KOPT-K1 (cell line): ENCODE results near the gene EDNRA.

Experiments
- H3K27ac ChIP-seq: fragments of 200-600 bp; sonication (generic); 2 replicates; pipeline ENCODE4 v1.5.1; 2016; ENCODE audit warnings: antibody characterized with exemption, mild to moderate bottlenecking, low read depth, low read length; ENCODE audit not compliant: poor library complexity, severe bottlenecking
- H3K36me3 ChIP-seq: fragments of 200-600 bp; sonication (generic); 2 replicates; pipeline ENCODE4 v1.5.1; 2017; ENCODE audit warnings: antibody characterized with exemption, mild to moderate bottlenecking, low read length, moderate library complexity; ENCODE audit not compliant: insufficient read depth
- H3K9me3 ChIP-seq: fragments of 200-600 bp; sonication (generic); 2 replicates; pipeline ENCODE4 v1.5.1; 2017; ENCODE audit warnings: antibody characterized with exemption, low read length, mild to moderate bottlenecking; ENCODE audit not compliant: insufficient read depth, poor library complexity, severe bottlenecking

The EDNRA gene

GRCh38 chr4:147543034-147543433 is 62.1 kb downstream of the EDNRA start:
- Histone ChIP-seq H3K36me3 (no peaks in the 10 kb centered on the region), H3K9me3 (no peaks in the 10 kb centered on the region), H3K27ac (no peak overlapping the region)

DNA sequence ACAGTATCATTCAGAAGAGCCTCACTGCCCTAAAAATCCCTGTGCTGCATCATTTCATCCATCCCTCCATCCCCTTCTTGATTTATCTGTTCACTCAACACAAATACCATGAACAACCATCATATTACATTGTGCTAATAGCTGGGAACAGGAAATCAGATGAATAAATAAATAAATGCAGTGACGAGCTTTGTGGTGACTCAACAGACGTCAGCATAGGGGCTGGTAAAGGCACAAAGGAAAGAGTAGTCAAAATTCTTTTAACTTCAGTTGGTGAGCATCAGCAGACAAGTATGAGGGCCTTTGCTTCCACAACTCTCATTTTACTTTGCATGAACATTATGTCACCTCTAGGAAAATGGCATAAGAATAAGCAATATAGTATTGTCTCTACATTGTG is 65.5 kb downstream of the EDNRA start:
- H3K36me3 ChIP-seq = no peaks in the 10 kb centered on the region
- peaks cover 2% of the 10 kb centered on the region for H3K9me3 ChIP-seq
- no peak overlapping the region for H3K27ac ChIP-seq

DNA sequence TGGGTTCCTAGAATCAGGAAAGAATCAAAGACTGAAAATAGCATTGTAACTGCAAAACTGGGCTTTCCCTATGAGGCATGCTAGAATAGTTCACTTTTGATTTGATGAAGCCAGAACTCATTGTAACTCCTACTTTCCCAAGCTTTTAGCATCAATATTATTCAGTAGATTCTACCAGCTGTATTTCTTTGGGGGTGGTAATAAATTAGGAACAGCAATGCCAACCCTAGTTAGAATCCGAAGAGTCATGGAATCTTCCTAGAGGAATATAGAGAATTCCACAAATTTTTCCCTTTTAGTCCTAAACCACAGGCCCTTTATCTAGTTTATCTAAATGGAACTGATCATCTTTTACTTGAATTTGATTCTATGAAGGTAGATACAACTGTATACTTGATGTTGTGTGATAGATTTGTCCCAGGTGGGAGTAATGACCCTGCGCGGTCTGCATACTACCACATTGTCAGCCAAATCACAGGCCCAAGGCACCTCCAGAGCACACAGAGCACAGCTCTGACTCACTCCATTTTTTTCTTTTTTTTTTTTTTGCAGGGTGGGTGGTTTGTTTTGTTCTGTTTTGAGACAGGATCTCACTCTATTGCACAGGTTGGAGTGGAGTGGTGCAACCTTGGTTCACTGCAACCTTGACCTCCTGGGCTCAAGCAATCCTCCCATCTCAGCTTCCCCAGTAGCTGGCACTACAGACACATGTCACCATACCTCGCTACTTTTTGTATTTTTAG is 66.6 kb downstream of the EDNRA start:
- H3K36me3 ChIP-seq = no peaks in the 10 kb centered on the region
- H3K27ac ChIP-seq = no peak overlapping the region
- peaks cover 13% of the 10 kb centered on the region for H3K9me3 ChIP-seq

GRCh38 chr4:147548256-147548655 is 67.4 kb downstream of the EDNRA start:
- H3K36me3 ChIP-seq = no peaks in the 10 kb centered on the region
- H3K9me3 ChIP-seq = peaks cover 21% of the 10 kb centered on the region
- H3K27ac ChIP-seq = no peak overlapping the region

DNA sequence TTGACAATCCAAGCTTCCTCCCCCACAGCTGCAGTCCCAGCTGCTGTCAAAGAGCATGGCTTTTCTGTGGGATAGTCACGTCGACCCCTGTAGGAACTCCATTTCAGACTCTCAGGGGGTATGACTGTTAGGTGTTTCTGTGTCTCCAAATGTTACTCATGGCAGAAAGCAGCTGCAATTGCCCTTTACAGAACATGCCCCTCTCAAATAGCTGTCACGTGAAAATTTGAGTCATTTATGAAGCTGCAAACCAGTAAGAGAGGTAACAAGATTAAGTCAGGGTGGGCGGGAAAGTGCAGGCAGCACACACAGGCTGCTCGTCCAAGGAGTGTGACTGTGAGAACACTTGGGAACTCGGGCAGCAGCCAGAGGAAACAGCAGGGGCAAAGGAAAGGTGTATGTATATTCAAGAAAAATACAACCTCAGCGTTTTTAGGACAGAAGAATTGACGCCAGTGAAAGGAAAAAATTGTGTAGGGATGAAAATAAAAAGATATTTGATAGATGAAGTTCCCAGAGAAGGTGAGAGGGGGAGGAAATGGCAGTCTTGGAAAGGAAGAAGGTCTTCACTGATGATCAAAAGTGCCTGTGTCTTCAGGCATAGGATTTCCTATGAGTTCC is 69.8 kb downstream of the EDNRA start:
- H3K27ac ChIP-seq = peak overlapping the region; percentile 35
- H3K9me3 ChIP-seq = peaks cover 23% of the 10 kb centered on the region
- no peaks in the 10 kb centered on the region for H3K36me3 ChIP-seq

- no peaks in the 10 kb centered on the region for H3K36me3 ChIP-seq
- H3K9me3 ChIP-seq = peaks cover 8% of the 10 kb centered on the region
- no peak overlapping the region for H3K27ac ChIP-seq
Observed at GRCh38 chr4:147560625-147561024, 79.7 kb downstream of the EDNRA start.

DNA sequence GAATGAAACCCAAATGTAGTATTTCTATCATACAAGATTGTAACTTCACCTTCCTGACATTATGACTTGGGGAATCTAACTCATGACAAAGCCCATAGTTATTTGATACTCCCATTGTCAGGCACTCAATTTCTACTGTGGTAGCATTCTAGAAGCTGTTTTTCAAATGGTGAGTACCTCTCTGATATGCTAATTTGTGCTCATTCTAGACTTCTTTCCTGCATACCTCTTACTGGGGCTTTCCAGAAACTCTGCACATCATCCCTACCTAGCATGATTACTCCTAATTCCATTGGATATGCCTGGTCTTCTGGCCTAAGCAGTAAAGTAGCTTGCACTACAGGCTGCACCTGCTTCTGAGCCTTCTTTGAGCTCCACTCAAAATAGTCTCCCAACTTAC is 85.9 kb downstream of the EDNRA start:
- no peaks in the 10 kb centered on the region for H3K36me3 ChIP-seq
- peaks cover 41% of the 10 kb centered on the region for H3K9me3 ChIP-seq
- H3K27ac ChIP-seq = no peak overlapping the region

DNA sequence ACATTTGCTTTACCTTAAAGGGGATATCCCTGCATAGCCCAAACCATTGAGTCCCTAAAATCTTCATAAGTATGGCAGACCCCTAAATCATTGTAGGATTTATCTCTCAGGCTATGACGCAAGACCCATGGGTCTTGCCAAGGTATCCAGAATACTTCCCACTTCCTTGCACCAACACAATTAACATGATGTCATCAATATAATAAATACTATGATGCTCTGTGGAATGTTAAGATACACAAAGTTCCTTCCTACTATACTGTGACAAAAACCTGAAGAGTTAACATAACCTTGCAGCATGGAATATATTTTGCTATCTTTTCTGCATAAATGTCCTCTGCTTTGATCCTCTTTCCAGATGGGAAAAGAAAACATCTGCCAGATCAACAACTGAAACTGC is 86.4 kb downstream of the EDNRA start:
- Histone ChIP-seq H3K9me3 (peaks cover 41% of the 10 kb centered on the region), H3K27ac (no peak overlapping the region), H3K36me3 (no peaks in the 10 kb centered on the region)

GRCh38 chr4:147570616-147571015 is 89.7 kb downstream of the EDNRA start:
- H3K27ac ChIP-seq = no peak overlapping the region
- H3K36me3 ChIP-seq = no peaks in the 10 kb centered on the region
- H3K9me3 ChIP-seq = peaks cover 33% of the 10 kb centered on the region

DNA sequence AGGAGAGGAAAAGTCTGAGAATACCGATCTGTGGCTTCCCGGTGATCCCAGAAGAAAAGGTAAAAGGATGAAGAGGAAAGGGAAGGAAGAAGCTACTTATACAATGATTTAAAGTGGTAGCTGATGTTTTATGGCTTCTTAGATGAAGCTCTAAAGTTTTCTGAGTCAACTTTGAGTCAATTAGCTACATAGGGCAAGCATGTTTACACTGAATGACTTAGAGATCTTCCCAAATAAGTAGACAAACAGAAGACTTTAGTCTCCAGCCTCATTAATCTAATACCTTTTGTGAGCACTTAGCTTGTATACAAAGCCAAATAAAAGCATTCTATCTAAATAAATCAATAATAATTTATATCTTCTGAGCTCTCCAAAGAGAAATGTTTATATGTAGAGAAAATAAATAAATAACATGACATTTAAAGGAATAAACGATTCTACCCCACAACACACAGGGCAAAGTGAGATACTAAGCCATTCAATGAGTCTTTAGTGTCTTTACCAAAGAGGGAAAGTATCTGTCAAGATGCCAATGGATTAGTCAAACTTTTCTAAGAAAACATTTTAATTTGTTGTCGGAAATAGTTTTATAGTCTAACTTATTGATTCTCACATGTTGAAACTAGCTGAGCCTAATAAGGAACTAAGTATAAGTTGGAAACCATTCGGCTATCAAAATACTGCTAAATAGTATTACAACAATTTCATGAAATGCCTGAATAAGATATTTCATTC is 90.3 kb downstream of the EDNRA start:
- Histone ChIP-seq H3K27ac (no peak overlapping the region), H3K36me3 (no peaks in the 10 kb centered on the region), H3K9me3 (peaks cover 27% of the 10 kb centered on the region)

GRCh38 chr4:147576084-147576483 is 95.2 kb downstream of the EDNRA start:
- H3K36me3 ChIP-seq = no peaks in the 10 kb centered on the region
- H3K27ac ChIP-seq = no peak overlapping the region
- no peaks in the 10 kb centered on the region for H3K9me3 ChIP-seq

DNA sequence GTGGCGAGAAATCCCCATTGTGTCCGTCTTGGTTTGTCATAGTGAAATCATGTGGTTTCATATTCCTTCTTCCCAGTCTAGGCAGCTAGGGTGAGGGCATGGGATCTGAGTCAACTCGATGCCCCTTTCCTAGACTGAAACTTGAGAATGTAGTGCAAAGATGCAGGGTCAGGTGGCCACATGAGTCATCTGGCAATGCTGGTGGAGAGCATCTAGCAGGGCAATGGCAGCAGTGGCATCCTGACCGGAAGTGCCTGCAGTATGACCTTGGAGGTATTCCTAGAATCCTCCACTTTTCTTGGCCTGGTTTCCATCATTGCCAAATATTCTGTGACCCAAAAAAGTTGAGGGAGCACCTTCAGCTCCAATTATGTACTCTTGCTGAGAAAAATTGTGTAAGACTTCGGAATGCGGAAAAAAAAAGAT is 97.2 kb downstream of the EDNRA start:
- Histone ChIP-seq H3K9me3 (no peaks in the 10 kb centered on the region), H3K27ac (no peak overlapping the region), H3K36me3 (no peaks in the 10 kb centered on the region)

DNA sequence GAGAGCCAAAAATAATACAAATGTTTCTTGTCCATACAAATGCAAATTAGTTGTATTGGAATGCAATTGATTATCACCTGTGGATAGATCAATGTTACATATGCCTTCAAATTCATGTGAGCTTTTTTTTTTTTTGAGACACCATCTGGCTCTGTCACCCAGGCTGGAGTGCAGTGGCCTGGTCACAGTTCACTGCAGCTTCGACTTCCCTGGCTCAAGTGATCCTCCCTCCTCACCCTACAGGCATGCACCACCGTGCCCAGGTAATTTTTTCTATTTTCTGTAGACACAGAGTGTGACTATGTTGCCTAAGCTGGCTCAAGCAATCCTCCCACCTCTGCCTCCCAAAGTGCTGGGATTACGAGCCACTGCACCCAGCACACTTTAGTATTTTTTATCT is 97.7 kb downstream of the EDNRA start:
- Histone ChIP-seq H3K36me3 (no peaks in the 10 kb centered on the region), H3K9me3 (no peaks in the 10 kb centered on the region), H3K27ac (no peak overlapping the region)

DNA sequence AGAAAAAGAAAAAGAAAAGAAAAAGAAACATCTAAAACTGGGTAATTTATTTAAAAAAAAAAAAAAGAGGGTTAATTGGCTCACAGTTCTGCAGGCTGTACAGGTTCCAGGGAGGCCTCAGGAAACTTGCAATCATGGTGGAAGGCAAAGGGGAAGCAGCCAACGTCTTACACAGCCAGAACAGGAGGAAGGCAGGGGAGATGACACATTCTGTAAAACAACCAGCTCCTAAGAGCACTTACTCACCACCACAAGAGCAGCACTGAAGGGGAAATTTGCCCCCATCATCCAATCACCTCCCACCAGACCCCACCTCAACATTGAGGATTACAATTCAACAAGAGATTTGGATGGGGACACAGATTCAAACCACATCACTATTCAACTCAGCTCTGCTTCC is 99.5 kb downstream of the EDNRA start:
- Histone ChIP-seq H3K27ac (no peak overlapping the region), H3K9me3 (peaks cover 11% of the 10 kb centered on the region)

DNA sequence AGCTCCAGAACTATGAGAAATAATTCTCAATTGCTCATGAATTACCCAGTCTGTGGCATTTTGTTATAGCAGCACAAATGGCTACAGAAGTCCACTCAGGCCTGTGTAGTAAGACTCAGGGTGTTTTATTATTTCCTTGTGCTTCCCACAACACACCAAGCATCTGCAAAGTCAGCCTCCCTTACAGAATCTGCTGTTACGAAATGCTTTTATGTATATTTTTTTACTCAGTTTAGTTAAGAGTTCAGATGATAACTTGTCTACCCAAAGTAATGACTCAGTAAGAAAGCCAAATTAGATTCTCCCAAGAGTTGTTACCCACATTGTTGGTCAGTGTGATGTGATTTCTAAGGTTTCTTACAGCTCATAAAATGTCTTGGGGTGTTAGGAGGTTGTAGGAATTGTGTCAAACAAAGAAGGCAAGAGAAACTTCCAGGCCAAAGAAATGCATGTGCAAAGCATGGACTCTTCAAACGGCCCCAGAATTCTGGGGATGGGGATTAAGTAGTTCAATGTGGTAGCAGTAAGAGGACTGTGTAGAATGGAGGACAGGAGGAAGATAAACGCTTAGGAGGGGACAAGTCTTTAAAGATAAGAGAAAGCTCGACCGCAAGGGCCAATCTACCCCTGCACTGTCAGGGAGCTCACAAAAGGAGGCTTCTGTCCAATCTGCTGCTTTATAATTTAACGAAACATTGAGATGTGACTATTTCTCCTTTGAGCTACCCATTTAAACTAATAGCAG is 100.9 kb downstream of the EDNRA start:
- no peaks in the 10 kb centered on the region for H3K36me3 ChIP-seq
- peaks cover 11% of the 10 kb centered on the region for H3K9me3 ChIP-seq
- H3K27ac ChIP-seq = no peak overlapping the region

More for the DNA sequence above, 99.5 kb downstream of the EDNRA start:
- no peaks in the 10 kb centered on the region for H3K36me3 ChIP-seq
